HG03571 (cell line): Measurements from ENCODE around the gene CCDC89.
A peak's percentile ranks its signal among the peaks of the same experiment; 100 is the strongest.

Source experiments
- ATAC-seq: cut with Tn5 transposase; IDR thresholded peaks from one replicate; pipeline ENCODE4 v1.9.1; 2021; ENCODE audit not compliant: unreplicated experiment

CCDC89 gene

GRCh38 chr11:85685820-85686459, at the start of gene CCDC89:
Gene CCDC89, minus strand, starts transcription at chr11:85686195. Its CDS starts 65 bp downstream, at chr11:85686130.
- ATAC-seq, result no peak

GRCh38 chr11:85732965-85733364, 47.0 kb upstream of the CCDC89 start:
- ATAC-seq, result no peak

GRCh38 chr11:85726381-85726780, 40.4 kb upstream of the CCDC89 start:
- ATAC-seq, result no peak

GRCh38 chr11:85725510-85726258, 39.7 kb upstream of the CCDC89 start:
- ATAC-seq, result no peak

- no peak for ATAC-seq
These were observed 38.9 kb upstream of the CCDC89 start for GRCh38 chr11:85724748-85725465.

- ATAC-seq, result no peak
These were observed 37.1 kb upstream of the CCDC89 start for GRCh38 chr11:85723088-85723487.

GRCh38 chr11:85721191-85721590, 35.2 kb upstream of the CCDC89 start:
- no peak for ATAC-seq

- no peak for ATAC-seq
These were observed 33.2 kb upstream of the CCDC89 start for GRCh38 chr11:85718991-85719807.

GRCh38 chr11:85718126-85718943, 32.3 kb upstream of the CCDC89 start:
- ATAC-seq, result no peak

GRCh38 chr11:85717429-85717828, 31.4 kb upstream of the CCDC89 start:
- ATAC-seq, result no peak

GRCh38 chr11:85712953-85713352, 27.0 kb upstream of the CCDC89 start:
- no peak for ATAC-seq

GRCh38 chr11:85710917-85711316, 24.9 kb upstream of the CCDC89 start:
- no peak for ATAC-seq

- no peak for ATAC-seq
These were observed 24.1 kb upstream of the CCDC89 start for GRCh38 chr11:85709941-85710702.

- ATAC-seq, result no peak
These were observed 19.8 kb upstream of the CCDC89 start for GRCh38 chr11:85705800-85706199.

- no peak for ATAC-seq
These were observed 19.0 kb upstream of the CCDC89 start for GRCh38 chr11:85704967-85705366.

- ATAC-seq, result peak; percentile 85
These were observed 14.2 kb upstream of the CCDC89 start for GRCh38 chr11:85699957-85700741.

- ATAC-seq, result no peak
These were observed 12.2 kb upstream of the CCDC89 start for GRCh38 chr11:85698195-85698594.

- no peak for ATAC-seq
These were observed 11.8 kb upstream of the CCDC89 start for GRCh38 chr11:85697747-85698146.

- ATAC-seq, result no peak
These were observed 9.6 kb upstream of the CCDC89 start for GRCh38 chr11:85695546-85695945.
